ENCODE data around the gene NPR2. TPM values are rescaled to one million over a fixed set of nuclear protein-coding genes. Genes with fewer than 3 reads are reported as not detected.

The NPR2 gene
- total RNA-seq, 1 donor, result 1.2 TPM

GRCh38 chr9:35845824-35846771 lies 54.7 kb downstream of the NPR2 start:
- peaks cover 66% of the 10 kb centered on the region for H3K4me1 ChIP-seq (ENCODE audit: insufficient read depth, low read length)
- no peaks in the 10 kb centered on the region for H3K9me3 ChIP-seq (ENCODE audit: low read depth, low read length)
- H3K4me3 ChIP-seq (ENCODE audit: low read length), result no peak overlapping the region
- peaks cover 15% of the 10 kb centered on the region for H3K27me3 ChIP-seq (ENCODE audit: insufficient read depth, low read length)

GRCh38 chr9:35847792-35848572 lies 56.6 kb downstream of the NPR2 start:
- no peaks in the 10 kb centered on the region for H3K9me3 ChIP-seq (ENCODE audit: low read depth, low read length)
- peaks cover 20% of the 10 kb centered on the region for H3K27me3 ChIP-seq (ENCODE audit: insufficient read depth, low read length)
- peaks cover 51% of the 10 kb centered on the region for H3K4me1 ChIP-seq (ENCODE audit: insufficient read depth, low read length)
- no peak overlapping the region for H3K4me3 ChIP-seq (ENCODE audit: low read length)

GRCh38 chr9:35852267-35852815 lies 61.0 kb downstream of the NPR2 start:
- H3K4me3 ChIP-seq (ENCODE audit: low read length), result no peak overlapping the region
- no peaks in the 10 kb centered on the region for H3K9me3 ChIP-seq (ENCODE audit: low read depth, low read length)
- H3K27me3 ChIP-seq (ENCODE audit: insufficient read depth, low read length), result peaks cover 21% of the 10 kb centered on the region
- peaks cover 7% of the 10 kb centered on the region for H3K4me1 ChIP-seq (ENCODE audit: insufficient read depth, low read length)

GRCh38 chr9:35852876-35853865 lies 61.8 kb downstream of the NPR2 start:
- H3K9me3 ChIP-seq (ENCODE audit: low read depth, low read length), result no peaks in the 10 kb centered on the region
- H3K4me1 ChIP-seq (ENCODE audit: insufficient read depth, low read length), result no peaks in the 10 kb centered on the region
- H3K27me3 ChIP-seq (ENCODE audit: insufficient read depth, low read length), result peaks cover 16% of the 10 kb centered on the region

GRCh38 chr9:35854091-35854762 lies 62.8 kb downstream of the NPR2 start:
- no peak overlapping the region for H3K4me3 ChIP-seq (ENCODE audit: low read length)
- peaks cover 16% of the 10 kb centered on the region for H3K27me3 ChIP-seq (ENCODE audit: insufficient read depth, low read length)
- no peaks in the 10 kb centered on the region for H3K9me3 ChIP-seq (ENCODE audit: low read depth, low read length)
- no peaks in the 10 kb centered on the region for H3K4me1 ChIP-seq (ENCODE audit: insufficient read depth, low read length)

More at GRCh38 chr9:35852876-35853865, 61.8 kb downstream of the NPR2 start:
- no peak overlapping the region for H3K4me3 ChIP-seq (ENCODE audit: low read length)

- no peaks in the 10 kb centered on the region for H3K9me3 ChIP-seq (ENCODE audit: low read depth, low read length)
- H3K4me1 ChIP-seq (ENCODE audit: insufficient read depth, low read length), result no peaks in the 10 kb centered on the region
- no peak overlapping the region for H3K4me3 ChIP-seq (ENCODE audit: low read length)
- H3K27me3 ChIP-seq (ENCODE audit: insufficient read depth, low read length), result peaks cover 11% of the 10 kb centered on the region
Observed at GRCh38 chr9:35856206-35856605, 64.8 kb downstream of the NPR2 start.

GRCh38 chr9:35856882-35857281 lies 65.5 kb downstream of the NPR2 start:
- H3K4me3 ChIP-seq (ENCODE audit: low read length), result no peak overlapping the region
- no peaks in the 10 kb centered on the region for H3K4me1 ChIP-seq (ENCODE audit: insufficient read depth, low read length)
- H3K27me3 ChIP-seq (ENCODE audit: insufficient read depth, low read length), result peaks cover 6% of the 10 kb centered on the region
- no peaks in the 10 kb centered on the region for H3K9me3 ChIP-seq (ENCODE audit: low read depth, low read length)

GRCh38 chr9:35858458-35858857 lies 67.1 kb downstream of the NPR2 start:
- Histone ChIP-seq H3K27me3 (ENCODE audit: insufficient read depth, low read length) (peaks cover 6% of the 10 kb centered on the region), H3K4me3 (ENCODE audit: low read length) (no peak overlapping the region)

More at GRCh38 chr9:35858458-35858857, 67.1 kb downstream of the NPR2 start:
- Histone ChIP-seq H3K9me3 (ENCODE audit: low read depth, low read length) (no peaks in the 10 kb centered on the region), H3K4me1 (ENCODE audit: insufficient read depth, low read length) (no peaks in the 10 kb centered on the region)

Other genes with a start within 250 kb of the NPR2 start
- gene TESK1, start 186.3 kb upstream of the NPR2 start, total RNA-seq, result 7.7 TPM
- gene CD72, start 173.2 kb upstream of the NPR2 start, total RNA-seq, result 4.9 TPM
- 9.6 TPM for gene SIT1, start 140.7 kb upstream of the NPR2 start, total RNA-seq
- 37,843 TPM for gene RMRP, start 133.6 kb upstream of the NPR2 start, total RNA-seq
- gene CCDC107, start 133.3 kb upstream of the NPR2 start, total RNA-seq, result 6.9 TPM
- 0.10 TPM for gene ARHGEF39, start 126.4 kb upstream of the NPR2 start, total RNA-seq
- gene CA9, start 117.7 kb upstream of the NPR2 start, total RNA-seq, result not detected
- 7.3 TPM for gene TPM2, start 101.7 kb upstream of the NPR2 start, total RNA-seq
- 195 TPM for gene TLN1, start 59.4 kb upstream of the NPR2 start, total RNA-seq
- gene CREB3, start 58.9 kb upstream of the NPR2 start, total RNA-seq, result 15.7 TPM
- 13.4 TPM for gene GBA2, start 42.4 kb upstream of the NPR2 start, total RNA-seq
- 6.6 TPM for gene RGP1, start 42.3 kb upstream of the NPR2 start, total RNA-seq
- not detected for gene MSMP, start 37.3 kb upstream of the NPR2 start, total RNA-seq
- gene SPAG8, start 20.7 kb downstream of the NPR2 start, total RNA-seq, result 0.42 TPM
- gene HINT2, start 23.5 kb downstream of the NPR2 start, total RNA-seq, result 10.7 TPM
- gene FAM221B, start 37.1 kb downstream of the NPR2 start, total RNA-seq, result not detected
- 2.0 TPM for gene TMEM8B, start 37.6 kb downstream of the NPR2 start, total RNA-seq
- gene OR13J1, start 78.8 kb downstream of the NPR2 start, total RNA-seq, result not detected
- gene HRCT1, start 114.6 kb downstream of the NPR2 start, total RNA-seq, result not detected
- gene SPAAR, start 117.9 kb downstream of the NPR2 start, total RNA-seq, result not detected
- not detected for gene OR2S2, start 166.6 kb downstream of the NPR2 start, total RNA-seq
- gene RECK, start 245.3 kb downstream of the NPR2 start, total RNA-seq, result 9.2 TPM